Measurements from ENCODE around the gene NFIA.

GRCh38 chr1:61260171-61260570, 177.8 kb downstream of the NFIA start:
- no peak for TF ChIP-seq YY1 (IDR thresholded peaks at IDR 0.05; ENCODE audit: low read depth, low read length)
- TF ChIP-seq POLR2AphosphoS5 (IDR thresholded peaks at IDR 0.05; ENCODE audit: low read length) = no peak
- no peak for TF ChIP-seq CTCF (IDR thresholded peaks at IDR 0.05 in 2 of 3, conservative IDR thresholded peaks at IDR 0.05 in 1 of 3; ENCODE audit: control insufficient read depth in 2 of 3, extremely low read depth in 1 of 3, insufficient read depth in 1 of 3, low read depth in 3 of 3, low read length in 3 of 3)
- TF ChIP-seq ZBTB11 (CRISPR knock-in tag; IDR thresholded peaks at IDR 0.05) = no peak
- TF ChIP-seq EZH2 (IDR thresholded peaks at IDR 0.05; ENCODE audit: borderline replicate concordance, control insufficient read depth, low read depth, low read length) = no peak
- no peak for TF ChIP-seq POLR2A (IDR thresholded peaks at IDR 0.05; ENCODE audit: low read depth, low read length)
- no peak for TF ChIP-seq ZBTB33 (IDR thresholded peaks at IDR 0.05)

Measured in GM12878 (cell line).